Measurements from ENCODE around the gene CHD6.

GRCh38 chr20:41371371-41371770, 246.8 kb downstream of the CHD6 start:
- TF ChIP-seq CTCF (IDR thresholded peaks at IDR 0.05): no peak
- no peak for TF ChIP-seq POLR2A (IDR thresholded peaks at IDR 0.05)
